ENCODE results near the gene MRGPRG. TPM values are rescaled to one million over a fixed set of nuclear protein-coding genes. Genes with fewer than 3 reads are reported as not detected.

Gene MRGPRG
- total and polyA plus RNA-seq, 2 of the 8 experiments (the other 6 are each of a cell fraction or from before 2014, with no cell fraction given), result not detected

GRCh38 chr11:3221408-3222002 lies 2.9 kb upstream of the MRGPRG start:
- no peaks in the 10 kb centered on the region for H3K36me3 ChIP-seq (ENCODE audit: control insufficient read depth in 2 of 4, insufficient read depth in 4 of 4, low read length in 3 of 4)
- H3K79me1 ChIP-seq (ENCODE audit: low read depth, low read length), result no peaks in the 10 kb centered on the region
- no peaks in the 10 kb centered on the region for H4K20me1 ChIP-seq (replicated peaks in 1 of 2; ENCODE audit: control insufficient read depth in 1 of 2, insufficient read depth in 2 of 2, low read length in 2 of 2)
- no peaks in the 10 kb centered on the region; the same call in 1 of the 2 replicates for H3K23me2 ChIP-seq (ENCODE audit: low read depth, low read length)
- H2AFZ ChIP-seq (ENCODE audit: low read length), result no peak overlapping the region
- H3K27me3 ChIP-seq (replicated peaks in 1 of 4; ENCODE audit: control insufficient read depth in 3 of 4, extremely low read depth in 1 of 4, insufficient read depth in 3 of 4, low read length in 3 of 4), result no peaks in the 10 kb centered on the region
- WGBS, 2 experiments (ENCODE audit: extremely low coverage in 1 of 2, insufficient coverage in 1 of 2, insufficient read length in 1 of 2, insufficient replicate concordance in 2 of 2, low coverage in 1 of 2, low lambda C conversion rate in 2 of 2, missing lambda C conversion rate in 1 of 2), result 81% methylated on average over 26 of the region's 27 CpGs; no CpG with 5 or more reads in 1 of the 2 experiments
- no peak overlapping the region for H3K9ac ChIP-seq (replicated peaks in 1 of 4; ENCODE audit: extremely low read depth in 1 of 4, low read depth in 3 of 4, low read length in 3 of 4)
- H3K27ac ChIP-seq (ENCODE audit: low read depth, low read length), result no peak overlapping the region
- no peak overlapping the region for H2AK5ac ChIP-seq (ENCODE audit: low read depth, low read length)
- no peak overlapping the region for H3K4ac ChIP-seq (replicated peaks; ENCODE audit: insufficient read length, low read depth, low read length)
- no peak overlapping the region for H3K4me2 ChIP-seq (ENCODE audit: insufficient read depth in 1 of 2, low read depth in 2 of 2, low read length in 2 of 2)
- peak overlapping the region; percentile 71; the same call in 1 of the 2 replicates for H2BK5ac ChIP-seq (ENCODE audit: low read depth, low read length)
- H3K9me3 ChIP-seq (ENCODE audit: insufficient read depth in 2 of 2, low read depth in 1 of 2, low read length in 1 of 2), result no peaks in the 10 kb centered on the region
- H2BK120ac ChIP-seq (replicated peaks; ENCODE audit: low read depth, low read length), result no peak overlapping the region
- H2BK12ac ChIP-seq (ENCODE audit: low read depth, low read length), result no peak overlapping the region
- H3K14ac ChIP-seq (ENCODE audit: insufficient read length), result no peak overlapping the region
- FAIRE-seq (no peak), DNase-seq (ENCODE audit: low read depth in 1 of 2, low spot score in 2 of 2) (no peak)
- H3K79me2 ChIP-seq (ENCODE audit: control insufficient read depth in 1 of 2, insufficient read depth in 2 of 2, low read length in 2 of 2), result no peaks in the 10 kb centered on the region
- H3K4me3 ChIP-seq (ENCODE audit: extremely low read depth in 1 of 4, insufficient read depth in 2 of 4, low read depth in 3 of 4, low read length in 4 of 4), result no peak overlapping the region
- no peak overlapping the region for H3K23ac ChIP-seq (ENCODE audit: insufficient read length)
- H2BK20ac ChIP-seq (ENCODE audit: low read length), result no peak overlapping the region
- no peak overlapping the region for H3K56ac ChIP-seq (replicated peaks; ENCODE audit: insufficient read length, low read depth, low read length)
- H2BK15ac ChIP-seq (ENCODE audit: low read length), result no peak overlapping the region
- no peak overlapping the region for H4K91ac ChIP-seq (replicated peaks; ENCODE audit: insufficient read length, low read length)
- CTCF ChIA-PET (ENCODE audit: partially characterized antibody), result interaction anchor here (0.6 to 1.6 kb wide), 10 partner anchors 10 to 185 kb away, joined by 3 to 8 read pairs (median 3); no protein-coding TSS in a partner anchor
- POLR2A ChIA-PET (ENCODE audit: partially characterized antibody), result no interaction called here
- peaks cover 0 to 23% (median 10%) of the 10 kb centered on the region in 4 experiments; a peak in 6 of 7 replicates for H3K4me1 ChIP-seq (replicated peaks in 1 of 4; ENCODE audit: control insufficient read depth in 3 of 4, insufficient read depth in 4 of 4, low read length in 3 of 4)
- H4K8ac ChIP-seq (ENCODE audit: extremely low read depth, insufficient read depth, low read length), result no peak overlapping the region
- H3K18ac ChIP-seq (ENCODE audit: extremely low read depth, low read length), result no peak overlapping the region
- no peak overlapping the region for H4K5ac ChIP-seq (ENCODE audit: insufficient read length, low read depth, low read length)
- no peak for TF ChIP-seq TEAD4 (IDR thresholded peaks at IDR 0.05; ENCODE audit: low read depth, low read length)
- TF ChIP-seq POU5F1 (IDR thresholded peaks at IDR 0.05; ENCODE audit: low read depth, low read length), result no peak
- TF ChIP-seq ATF3 (IDR thresholded peaks at IDR 0.05; ENCODE audit: insufficient read depth, low read depth, low read length), result no peak
- TF ChIP-seq MAFK (IDR thresholded peaks at IDR 0.05; ENCODE audit: low read depth, low read length), result no peak
- no peak for TF ChIP-seq TCF12 (IDR thresholded peaks at IDR 0.05; ENCODE audit: low read depth, low read length)
- TF ChIP-seq SP2 (IDR thresholded peaks at IDR 0.05; ENCODE audit: low read length), result no peak
- no peak for TF ChIP-seq CREB1 (IDR thresholded peaks at IDR 0.05)
- TF ChIP-seq SP4 (IDR thresholded peaks at IDR 0.05; ENCODE audit: low read length), result no peak
- no peak for TF ChIP-seq HDAC6 (IDR thresholded peaks at IDR 0.05; ENCODE audit: low read depth, low read length)
- no peak for TF ChIP-seq E2F6 (IDR thresholded peaks at IDR 0.05)
- no peak for TF ChIP-seq YY1 (IDR thresholded peaks at IDR 0.05; ENCODE audit: low read depth, low read length)
- no peak for TF ChIP-seq EGR1 (IDR thresholded peaks at IDR 0.05; ENCODE audit: borderline replicate concordance, low read depth, low read length)
- no peak for TF ChIP-seq FOSL1 (IDR thresholded peaks at IDR 0.05; ENCODE audit: insufficient read depth, low read depth, low read length)
- no peak for TF ChIP-seq JUND (IDR thresholded peaks at IDR 0.05; ENCODE audit: low read length)
